RWPE2 (cell line): Measurements from ENCODE around the gene SCUBE1.

Source experiments
- ATAC-seq: fragments of 200-7000 bp; cut with Tn5 transposase; 3 replicates; pipeline ENCODE4 v1.9.1; 2021; ENCODE audit warnings: low read depth
- DNase-seq: peaks from one replicate; pipeline ENCODE4 v3.0.0-alpha.2; 2020; ENCODE audit warnings: low spot score
- H3K27ac ChIP-seq: fragments of 450-650 bp; 2 replicates; pipeline ENCODE4 v1.5.1; 2017; ENCODE audit warnings: mild to moderate bottlenecking; ENCODE audit not compliant: poor library complexity, severe bottlenecking
- H3K27me3 ChIP-seq: fragments of 250-450 bp; sonication (Bioruptor Pico); 2 replicates; pipeline ENCODE4 v1.5.1; 2021; ENCODE audit warnings: mild to moderate bottlenecking, moderate library complexity; ENCODE audit not compliant: insufficient read depth, poor library complexity, severe bottlenecking
- H3K36me3 ChIP-seq: fragments of 250-450 bp; sonication (Bioruptor Pico); 2 replicates; pipeline ENCODE4 v1.5.1; 2020; ENCODE audit warnings: low read depth, mild to moderate bottlenecking, moderate library complexity
- H3K4me1 ChIP-seq: fragments of 250-450 bp; sonication (Bioruptor Pico); 2 replicates; pipeline ENCODE4 v1.5.1; 2021; ENCODE audit warnings: mild to moderate bottlenecking, moderate library complexity; ENCODE audit not compliant: insufficient read depth, poor library complexity, severe bottlenecking
- H3K4me3 ChIP-seq: fragments of 250-450 bp; sonication (Bioruptor Pico); 2 replicates; pipeline ENCODE4 v1.5.1; 2021; ENCODE audit warnings: mild to moderate bottlenecking, moderate library complexity; ENCODE audit not compliant: severe bottlenecking
- H3K9me3 ChIP-seq: fragments of 250-450 bp; sonication (Bioruptor Pico); 2 replicates; pipeline ENCODE4 v1.5.1; 2021; ENCODE audit warnings: mild to moderate bottlenecking, moderate library complexity; ENCODE audit not compliant: severe bottlenecking
- CTCF ChIP-seq: fragments of 450-650 bp; IDR thresholded peaks from one replicate; pipeline ENCODE4 v1.5.1; 2017; ENCODE audit warnings: mild to moderate bottlenecking, moderate library complexity; ENCODE audit not compliant: poor library complexity, severe bottlenecking

The SCUBE1 gene

GRCh38 chr22:43293655-43294392, 49.3 kb downstream of the SCUBE1 start:
- H3K36me3 ChIP-seq, result no peaks in the 10 kb centered on the region
- no peak for DNase-seq
- no peak overlapping the region for H3K4me3 ChIP-seq
- TF ChIP-seq CTCF, result no peak
- no peak for ATAC-seq
- no peaks in the 10 kb centered on the region for H3K4me1 ChIP-seq
- H3K27me3 ChIP-seq, result no peaks in the 10 kb centered on the region
- no peaks in the 10 kb centered on the region for H3K9me3 ChIP-seq
- no peak overlapping the region for H3K27ac ChIP-seq

- H3K9me3 ChIP-seq, result no peaks in the 10 kb centered on the region
- no peaks in the 10 kb centered on the region for H3K27me3 ChIP-seq
- DNase-seq (no peak), ATAC-seq (no peak)
- no peak overlapping the region for H3K27ac ChIP-seq
- no peaks in the 10 kb centered on the region for H3K36me3 ChIP-seq
- H3K4me3 ChIP-seq, result no peak overlapping the region
- TF ChIP-seq CTCF, result no peak
- no peaks in the 10 kb centered on the region for H3K4me1 ChIP-seq
Observed at GRCh38 chr22:43293259-43293654, 49.9 kb downstream of the SCUBE1 start.

- no peak overlapping the region for H3K4me3 ChIP-seq
- DNase-seq (no peak), ATAC-seq (no peak)
- H3K4me1 ChIP-seq, result no peaks in the 10 kb centered on the region
- H3K9me3 ChIP-seq, result no peaks in the 10 kb centered on the region
- H3K27ac ChIP-seq, result no peak overlapping the region
- H3K36me3 ChIP-seq, result no peaks in the 10 kb centered on the region
- no peaks in the 10 kb centered on the region for H3K27me3 ChIP-seq
- TF ChIP-seq CTCF, result no peak
Observed at GRCh38 chr22:43292630-43293018, 50.5 kb downstream of the SCUBE1 start.

GRCh38 chr22:43291381-43291780, 51.8 kb downstream of the SCUBE1 start:
- Histone ChIP-seq H3K9me3 (no peaks in the 10 kb centered on the region), H3K27ac (no peak overlapping the region), H3K4me1 (no peaks in the 10 kb centered on the region), H3K36me3 (no peaks in the 10 kb centered on the region), H3K27me3 (no peaks in the 10 kb centered on the region), H3K4me3 (no peak overlapping the region)
- ATAC-seq (no peak), DNase-seq (no peak)
- TF ChIP-seq CTCF, result no peak

GRCh38 chr22:43289976-43290721, 53.0 kb downstream of the SCUBE1 start:
- Histone ChIP-seq H3K36me3 (no peaks in the 10 kb centered on the region), H3K27me3 (no peaks in the 10 kb centered on the region), H3K4me1 (no peaks in the 10 kb centered on the region), H3K27ac (no peak overlapping the region), H3K9me3 (no peaks in the 10 kb centered on the region), H3K4me3 (no peak overlapping the region)
- ATAC-seq, result no peak
- DNase-seq, result no peak
- TF ChIP-seq CTCF, result no peak
